LNCAP (cell line): ENCODE measurements around the gene UBE2O.

Experiments used
- CTCF ChIP-seq: fragments of 450-650 bp; IDR thresholded peaks from 2 replicates; pipeline ENCODE4 v1.5.1; 2017; ENCODE audit warnings: mild to moderate bottlenecking

The UBE2O gene

GRCh38 chr17:76411247-76411646 is 41.7 kb downstream of the UBE2O start:
- TF ChIP-seq CTCF = no peak

GRCh38 chr17:76410328-76410965 is 42.5 kb downstream of the UBE2O start:
- no peak for TF ChIP-seq CTCF

DNA sequence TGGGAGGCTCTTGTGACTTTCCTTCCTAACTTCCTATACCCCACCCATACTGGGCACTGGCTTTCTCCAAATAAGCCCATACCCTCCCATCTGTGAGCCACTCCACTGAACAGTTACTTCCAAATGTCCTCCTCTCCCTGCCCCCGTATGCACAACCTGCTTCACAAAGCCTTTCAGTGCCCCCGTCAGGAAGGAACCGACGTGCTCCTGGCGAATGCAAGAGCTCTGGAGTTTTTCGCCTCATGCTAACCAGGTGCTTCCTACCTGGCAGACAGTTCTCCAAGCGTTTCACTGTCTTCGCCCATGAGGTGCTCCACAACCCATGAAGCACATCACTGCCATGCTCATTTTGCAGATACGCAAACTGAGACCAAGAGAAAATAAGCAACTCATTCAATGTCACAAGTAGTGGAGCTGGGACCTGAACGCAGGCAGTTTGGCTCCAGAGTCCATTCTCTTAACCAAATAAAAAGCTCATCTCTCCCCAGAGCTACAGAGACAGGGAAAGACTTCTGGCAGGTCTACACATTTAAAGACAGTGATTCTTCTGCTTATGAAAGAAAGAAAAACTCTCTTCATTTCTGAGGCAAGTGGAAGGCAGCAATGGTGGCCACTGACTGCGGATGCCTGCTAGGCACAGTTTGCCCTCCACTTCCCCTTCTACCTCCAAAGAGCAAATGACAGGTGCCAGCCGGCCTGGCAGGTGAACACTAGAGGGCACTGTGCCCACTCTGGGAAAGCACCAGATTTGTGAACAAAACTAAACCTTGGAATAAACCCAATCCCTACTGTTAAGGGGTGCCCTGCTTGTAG is 44.7 kb downstream of the UBE2O start:
- peak; percentile 95 for TF ChIP-seq CTCF

GRCh38 chr17:76407509-76407908 is 45.4 kb downstream of the UBE2O start:
- TF ChIP-seq CTCF = no peak

DNA sequence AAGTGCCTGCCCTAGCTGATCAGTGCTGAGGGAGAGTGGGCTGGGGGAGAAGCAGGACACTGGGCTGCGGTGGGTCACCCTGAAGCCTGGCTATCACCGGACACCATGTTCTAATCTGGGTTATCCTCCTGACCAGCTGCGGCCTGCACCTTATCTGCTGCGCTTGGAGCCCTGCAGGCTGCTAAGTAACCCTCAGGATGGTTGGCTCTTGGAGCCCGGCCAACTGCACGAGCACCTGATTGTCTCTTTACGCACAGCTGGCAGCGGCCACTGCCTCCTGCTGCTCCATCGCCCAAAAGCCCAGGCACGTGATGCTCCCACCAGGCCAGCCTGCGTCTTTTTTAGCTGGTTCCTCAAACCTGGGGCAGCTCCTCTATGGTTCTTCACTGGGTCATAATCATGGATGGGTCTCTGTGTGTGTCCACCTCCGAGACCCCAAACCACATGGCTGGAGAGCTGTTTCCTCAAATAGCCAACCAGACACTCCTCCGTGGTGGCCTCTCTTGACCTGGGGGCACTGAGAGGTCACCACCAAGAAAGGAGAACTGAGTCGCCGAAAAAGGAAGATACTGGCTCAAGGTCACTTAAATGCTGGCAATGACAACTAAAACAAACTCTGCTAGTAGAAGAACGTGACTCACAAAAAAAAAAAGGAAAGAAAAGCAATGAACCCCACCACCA is 46.8 kb downstream of the UBE2O start:
- TF ChIP-seq CTCF = no peak

DNA sequence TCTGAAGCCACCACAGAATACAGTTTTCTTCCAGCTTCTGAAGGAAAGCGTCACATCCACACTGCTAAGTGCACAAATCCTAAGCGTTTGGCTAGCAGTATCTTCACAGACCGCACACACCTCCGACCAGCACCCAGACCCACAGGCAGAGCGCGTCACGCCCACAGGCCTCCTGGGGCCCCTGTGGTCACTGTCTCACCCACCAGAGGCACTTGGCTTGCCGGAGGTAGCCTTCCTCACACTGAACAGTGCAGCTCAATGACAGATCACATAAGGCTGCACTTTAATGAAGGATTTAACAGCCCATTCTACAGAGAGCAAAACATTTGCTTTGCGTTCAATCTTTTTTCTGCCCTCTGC is 47.4 kb downstream of the UBE2O start:
- TF ChIP-seq CTCF = no peak

DNA sequence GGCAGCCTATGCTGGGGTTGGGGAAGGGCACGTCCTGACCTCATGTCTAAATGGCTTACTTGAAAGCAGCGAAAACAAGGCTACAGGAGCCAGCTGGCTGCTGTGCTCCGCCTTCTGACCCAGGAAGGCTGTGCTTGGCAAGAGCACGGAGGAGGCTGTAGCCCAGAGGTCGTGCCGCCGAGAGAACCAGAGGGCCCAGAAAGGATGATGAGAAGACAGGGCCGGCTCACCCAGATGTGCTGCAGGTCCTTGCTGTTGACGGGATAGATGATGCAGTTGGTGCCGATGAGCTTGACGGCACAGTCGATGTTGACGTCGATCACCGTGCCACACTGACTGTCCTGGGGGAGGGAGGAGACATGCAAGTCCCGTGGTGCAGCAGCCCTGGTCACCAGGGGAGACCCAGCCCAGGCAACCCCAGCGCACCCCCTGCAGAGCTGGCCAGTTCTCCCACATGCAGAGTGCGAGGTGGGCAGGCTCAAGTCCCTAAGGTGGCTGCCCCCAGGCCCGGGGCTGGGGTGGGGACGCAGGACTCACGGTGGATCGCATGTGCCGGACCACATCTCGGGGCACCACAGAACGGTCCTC is 47.9 kb downstream of the UBE2O start:
- TF ChIP-seq CTCF = no peak
